KBM-7 (cell line): ENCODE results near the gene PROX2.

ENCODE experiments used
- DNase-seq: peaks from one replicate; pipeline ENCODE4 v3.0.0-alpha.2; 2015
- in situ Hi-C: fragments of 300-500 bp; cut with MboI; formaldehyde crosslinking; loops from 2 replicates; pipeline ENCODE4 v1.14.3; 2020; ENCODE audit warnings: low sequenced_read_pairs, low pct_unique_long_range_greater_than_20kb, mixed read lengths

Gene PROX2

DNA sequence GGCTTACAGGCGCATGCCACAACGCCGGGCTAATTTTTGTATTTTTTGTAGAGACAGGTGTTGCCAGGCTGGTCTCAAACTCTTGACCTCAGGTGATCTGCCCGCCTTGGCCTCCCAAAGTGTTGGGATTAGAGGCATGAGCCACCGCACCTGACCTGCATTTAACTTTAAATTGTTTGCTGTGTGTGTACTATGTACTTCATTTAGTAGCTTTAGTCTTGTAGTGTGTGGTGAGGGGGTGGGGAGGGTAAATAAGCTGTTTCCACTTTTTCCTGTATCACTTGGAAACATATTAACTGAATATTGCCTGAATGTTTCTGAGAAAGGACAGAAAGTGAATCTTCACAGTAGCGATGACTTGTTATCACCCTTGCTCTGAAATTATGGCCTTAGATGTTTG lies 14.3 kb upstream of the PROX2 start:
- no peak for DNase-seq
- in situ Hi-C loops = no loop called here

DNA sequence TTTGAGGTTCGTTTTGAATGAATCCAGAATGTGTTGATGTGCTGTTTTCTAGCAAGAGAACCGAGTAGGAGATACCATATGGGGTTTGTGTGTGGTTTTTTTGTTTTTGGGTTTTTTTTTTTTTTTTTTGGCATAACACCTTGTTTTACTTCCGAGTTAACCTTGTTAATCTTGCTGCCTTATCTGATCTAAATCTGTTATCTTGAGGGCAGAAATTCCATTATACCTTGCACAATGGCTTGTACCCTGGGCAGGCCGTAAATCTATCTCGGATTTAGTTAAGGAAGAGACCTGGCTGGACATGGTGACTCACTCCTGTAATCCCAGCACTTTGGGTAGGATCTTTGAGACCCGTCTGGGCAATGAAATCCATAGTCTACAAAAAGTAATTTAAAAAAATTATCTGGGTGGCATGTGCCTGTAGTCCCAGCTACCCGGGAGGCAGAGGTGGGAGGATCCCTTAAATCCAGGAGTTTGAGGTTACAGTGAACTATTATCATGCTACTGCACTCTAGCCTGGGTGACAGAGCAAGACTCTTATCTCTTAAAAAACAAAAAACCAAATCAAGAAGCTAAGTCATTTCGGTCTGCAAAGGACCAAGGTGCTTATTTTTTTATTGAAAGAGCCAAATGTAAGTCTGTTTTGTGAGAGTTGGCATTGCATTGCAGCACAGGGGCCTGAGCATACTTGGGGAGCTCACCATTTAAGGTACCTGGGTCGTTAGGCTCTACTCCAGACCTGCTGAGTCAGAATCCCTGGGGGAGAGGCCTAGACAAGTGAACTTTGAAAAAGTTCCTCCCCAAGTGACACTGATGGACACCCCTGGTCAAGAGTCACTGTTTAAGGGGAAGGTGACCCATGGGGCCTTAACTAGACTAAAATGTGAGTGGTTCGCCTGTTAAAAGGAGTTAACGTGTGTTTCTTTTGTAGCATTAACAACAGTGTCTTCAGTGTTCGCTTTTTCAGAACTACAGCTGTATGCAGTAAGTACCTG lies 12.5 kb upstream of the PROX2 start:
- in situ Hi-C loops = no loop called here
- no peak for DNase-seq

DNA sequence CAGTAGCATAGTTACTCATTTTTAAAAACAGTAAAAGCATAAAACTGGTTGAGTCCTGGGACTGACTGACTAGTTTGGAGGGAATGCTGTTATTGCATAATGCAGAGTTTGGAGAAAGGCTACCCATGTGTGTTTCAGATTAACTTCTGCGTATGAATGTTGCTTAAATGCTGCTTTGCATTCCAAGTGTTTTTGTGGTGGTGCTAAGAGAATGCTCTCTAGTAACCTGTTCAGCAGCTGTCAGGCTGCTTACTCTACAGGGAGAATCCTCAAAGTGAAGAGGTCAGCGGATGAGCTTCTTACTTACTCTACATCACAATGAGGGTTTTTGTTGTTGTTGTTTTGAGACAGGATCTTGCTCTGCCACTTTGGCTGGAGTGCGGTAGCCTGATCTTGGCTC lies 10.1 kb upstream of the PROX2 start:
- no peak for DNase-seq
- in situ Hi-C loops = no loop called here

DNA sequence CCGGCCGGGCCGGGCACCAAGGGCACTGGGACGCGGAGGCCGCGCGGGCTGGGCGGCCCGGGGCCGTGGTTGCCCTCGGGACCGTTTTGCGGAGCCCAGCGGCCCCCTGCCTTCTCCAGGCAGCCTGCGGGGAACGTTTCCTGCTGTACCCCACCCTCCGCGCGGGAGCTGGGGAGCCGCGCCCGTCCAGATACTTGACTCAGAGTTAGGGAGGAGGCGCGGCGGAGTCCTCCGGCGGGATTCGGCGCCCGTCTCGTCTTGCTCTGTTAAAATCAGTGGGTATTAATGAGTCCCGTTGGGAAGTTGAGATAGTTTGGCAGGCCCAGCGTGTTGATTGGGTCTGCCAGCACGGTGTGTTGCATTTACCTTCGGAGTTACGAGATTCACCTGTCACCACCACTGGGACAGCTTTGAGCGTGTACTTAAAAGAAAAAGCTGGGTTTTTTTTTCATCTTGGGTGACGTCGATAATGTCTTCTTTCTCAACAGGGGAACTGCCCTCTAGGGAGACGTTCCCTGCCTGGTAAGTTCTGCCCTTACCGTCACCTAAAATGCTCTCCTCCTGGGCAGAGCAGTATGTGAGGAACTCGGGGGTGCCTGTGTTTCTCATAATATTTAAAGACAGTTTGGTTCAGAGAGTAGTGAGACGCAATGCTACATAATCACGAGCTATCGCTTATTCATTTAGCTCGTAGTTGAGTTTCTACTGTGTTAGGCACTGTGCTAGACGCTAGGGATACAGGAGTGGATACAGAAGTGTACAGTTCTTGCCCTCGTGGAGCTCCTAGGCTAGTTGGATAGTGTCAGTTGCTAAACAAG lies 6.4 kb upstream of the PROX2 start:
- DNase-seq = peak; percentile 49
- in situ Hi-C loops = no loop called here

DNA sequence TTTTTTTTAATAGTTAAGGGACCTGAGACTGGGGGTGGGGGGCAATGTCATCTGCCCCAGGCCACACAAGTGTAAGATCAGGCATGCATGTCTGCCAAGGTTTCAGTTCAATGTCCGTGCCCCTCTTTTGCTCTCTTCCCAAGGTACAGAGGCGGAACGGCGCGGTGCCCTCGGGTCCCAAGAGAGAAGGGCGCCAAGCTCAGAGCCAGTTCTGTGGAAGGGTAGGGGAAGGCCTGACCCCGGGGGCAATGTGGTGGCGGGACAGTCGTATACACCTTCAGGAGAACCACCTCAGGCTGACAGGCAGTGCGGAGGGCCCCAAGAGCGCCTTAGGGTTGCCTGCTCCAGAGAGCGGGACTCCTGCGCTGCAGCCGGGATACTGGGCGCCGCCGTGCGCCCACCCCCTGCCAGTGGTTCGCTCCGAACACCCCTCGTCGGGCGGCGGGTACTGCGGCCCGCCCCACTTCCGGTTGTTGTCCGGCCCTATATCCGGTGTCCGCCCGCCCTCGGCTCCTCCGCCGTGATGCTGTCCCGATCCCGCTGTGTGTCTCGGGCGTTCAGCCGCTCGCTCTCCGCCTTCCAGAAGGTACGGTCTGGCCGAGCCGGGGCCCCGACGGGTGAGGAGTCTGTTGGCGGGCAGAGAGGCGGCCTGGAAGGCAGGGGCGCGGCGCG lies 5.6 kb upstream of the PROX2 start, which contains the start of gene DLST:
Gene DLST (plus strand): TSS at position 486 of the 672 bp plus-strand sequence. CDS start 38 bp downstream, at position 524.
- in situ Hi-C loops = no loop called here
- peak; percentile 92 for DNase-seq

DNA sequence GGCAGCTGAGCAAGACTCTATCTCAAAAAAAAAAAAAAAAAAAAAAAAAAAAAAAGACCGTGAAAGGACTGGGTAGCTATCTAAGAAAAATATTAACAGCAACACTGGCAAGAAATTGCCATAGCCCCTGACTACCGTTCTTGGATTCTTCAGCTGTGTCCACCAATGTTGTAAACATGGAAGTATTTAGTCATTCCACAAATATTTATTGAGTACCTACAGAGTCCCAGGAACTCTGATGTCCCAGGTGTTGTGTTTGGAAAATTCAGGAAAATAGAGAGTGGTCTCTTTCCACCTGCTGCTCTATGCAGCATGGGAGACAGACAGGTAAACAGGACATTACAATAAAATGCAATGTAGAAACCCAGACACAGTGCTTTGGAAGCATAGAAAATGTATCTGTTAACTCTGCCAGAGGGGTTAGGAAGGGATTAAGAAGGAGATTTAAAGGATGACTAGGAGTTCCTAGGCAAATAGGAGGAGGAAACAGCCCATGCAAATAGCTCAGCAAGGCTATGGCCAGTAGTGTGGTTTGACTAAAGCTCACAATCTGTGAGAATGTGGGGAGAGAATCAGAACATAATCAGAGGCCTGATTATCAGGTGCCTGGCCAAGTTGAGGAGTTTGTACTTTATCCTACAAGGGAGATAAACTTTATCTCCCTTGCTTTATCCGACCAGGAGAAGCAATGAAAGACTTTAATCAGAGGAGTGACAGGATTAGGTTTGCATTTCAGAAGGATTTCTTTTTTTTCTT lies 3.7 kb upstream of the PROX2 start:
- in situ Hi-C loops = no loop called here
- no peak for DNase-seq

DNA sequence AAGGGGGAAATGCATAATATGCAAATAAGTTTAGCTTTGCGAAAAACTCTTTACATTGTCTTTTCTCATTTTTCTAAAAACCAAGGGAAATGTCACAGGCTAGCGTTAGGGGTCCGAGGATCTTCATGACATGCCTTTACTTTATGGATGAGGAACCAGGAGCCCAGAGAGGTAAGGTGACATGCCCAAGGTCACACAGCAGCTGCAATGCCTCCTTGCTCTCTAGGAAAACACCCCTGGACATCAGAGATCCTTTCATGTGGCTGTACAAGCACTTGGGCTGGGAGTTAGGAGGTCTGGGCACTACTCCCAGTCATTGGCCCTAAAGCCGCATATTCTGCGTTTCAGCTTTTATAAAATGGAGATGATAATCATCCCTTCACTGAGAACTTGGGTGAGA lies 741 bp downstream of the PROX2 start:
- in situ Hi-C loops = no loop called here

DNA sequence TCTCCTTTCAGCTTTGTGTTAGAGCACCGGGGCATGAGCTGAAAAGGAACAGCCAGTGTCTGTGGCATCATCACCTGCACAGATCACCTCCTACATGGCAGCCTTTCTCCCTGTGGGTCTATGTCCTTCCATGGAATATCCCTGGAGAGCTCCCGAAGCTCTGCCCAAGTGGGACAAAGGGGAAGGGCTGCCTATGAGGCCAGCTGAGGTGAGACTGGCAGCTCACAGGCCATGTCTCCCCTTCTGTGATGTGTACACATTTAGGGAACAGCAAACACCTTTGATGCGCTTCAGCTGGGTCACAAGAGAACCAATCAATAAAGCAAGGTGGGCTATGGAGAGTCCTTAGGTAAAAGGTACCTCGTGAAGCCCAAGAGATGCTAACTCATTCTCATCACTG lies 4.1 kb downstream of the PROX2 start:
- in situ Hi-C loops = no loop called here
- no peak for DNase-seq

More for the DNA sequence above, 741 bp downstream of the PROX2 start:
- no peak for DNase-seq

DNA sequence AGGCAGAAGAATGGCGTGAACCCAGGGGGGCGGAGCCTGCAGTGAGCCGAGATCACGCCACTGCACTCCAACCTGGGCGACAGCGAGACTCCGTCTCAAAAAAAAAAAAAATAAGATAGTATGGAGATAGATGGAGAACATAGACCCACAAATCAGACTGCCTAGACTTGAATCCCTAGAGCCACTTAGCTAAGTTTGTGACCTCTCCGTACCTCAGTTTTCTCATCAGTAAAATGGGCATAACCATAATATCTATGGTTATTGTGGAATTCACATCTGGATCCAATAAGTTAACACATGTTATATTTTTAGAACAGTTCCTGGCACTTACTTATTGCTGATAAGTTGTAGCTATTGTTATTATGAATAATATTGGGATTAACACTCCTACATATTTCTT lies 7.2 kb downstream of the PROX2 start:
- in situ Hi-C loops = no loop called here
- no peak for DNase-seq

DNA sequence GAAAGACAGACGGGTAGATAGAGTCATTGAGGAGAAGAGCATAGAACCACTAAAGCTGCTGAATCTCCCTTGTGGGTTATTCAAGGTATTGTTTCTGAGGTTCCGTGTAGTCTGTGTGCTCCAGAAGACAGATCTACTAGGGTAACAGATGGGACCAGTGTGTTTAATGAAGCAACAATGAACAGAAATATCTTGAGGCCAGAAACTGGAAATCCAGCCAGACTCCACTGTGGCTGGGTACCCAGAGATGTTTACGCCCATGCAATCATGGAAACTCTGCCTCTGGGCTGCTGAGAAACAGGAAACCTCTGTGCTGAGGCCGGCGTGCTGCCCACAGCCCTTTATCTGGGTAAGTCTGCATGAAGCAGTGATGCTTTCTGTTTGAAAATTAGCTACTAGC lies 8.3 kb downstream of the PROX2 start:
- in situ Hi-C loops = no loop called here
- DNase-seq = peak; percentile 30

DNA sequence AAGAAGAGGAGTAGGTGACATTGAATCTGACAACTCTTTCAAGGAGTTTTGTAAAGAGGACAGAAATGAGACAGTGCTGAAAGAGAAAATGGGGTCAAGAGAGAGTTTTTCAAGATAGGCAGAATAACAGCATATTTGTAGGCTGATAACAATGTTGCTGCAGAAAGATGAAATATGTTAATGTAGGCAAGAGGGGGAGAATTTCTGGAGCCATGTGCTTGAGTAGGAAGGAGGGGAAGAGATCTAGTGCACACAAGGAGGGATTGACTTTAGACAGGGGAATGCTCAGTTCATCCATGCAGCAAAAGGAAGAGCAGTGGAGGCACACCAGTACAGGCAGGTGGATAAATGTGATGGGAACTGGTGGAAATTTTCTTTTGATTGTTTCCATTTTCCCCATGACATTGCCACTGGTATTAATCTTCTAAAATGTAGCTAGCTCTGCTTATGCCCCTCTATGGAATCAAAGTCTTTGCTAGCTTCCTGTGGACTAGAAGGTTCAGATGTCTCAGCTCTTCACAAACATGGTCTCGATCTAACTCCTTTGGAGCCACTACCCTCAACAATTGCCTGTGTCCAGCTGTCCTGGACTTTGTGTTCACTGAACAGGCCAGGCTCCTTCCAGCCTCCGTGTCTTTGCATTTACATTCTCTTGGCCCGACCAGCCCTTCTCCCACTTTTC lies 9.1 kb downstream of the PROX2 start:
- in situ Hi-C loops = no loop called here
- no peak for DNase-seq

DNA sequence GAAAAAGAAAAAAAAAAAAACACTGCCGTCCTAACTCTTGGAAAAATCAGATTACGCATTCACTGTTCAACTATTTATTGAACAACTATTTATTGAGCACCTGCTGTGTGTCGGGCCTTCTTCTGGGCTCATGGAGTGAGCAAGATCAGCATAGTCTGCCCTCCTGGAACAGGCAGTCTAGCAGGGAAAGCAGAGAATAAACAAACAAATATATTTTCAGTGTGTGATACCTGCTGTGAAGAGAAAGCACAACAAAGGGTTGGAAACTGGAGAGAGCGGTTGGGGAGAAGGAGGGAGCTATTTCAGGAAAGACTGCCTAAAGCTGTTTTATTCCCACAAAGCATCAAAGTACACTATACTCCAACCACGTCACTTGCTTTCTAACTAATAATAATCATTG lies 10.8 kb downstream of the PROX2 start:
- no peak for DNase-seq
- in situ Hi-C loops = no loop called here

DNA sequence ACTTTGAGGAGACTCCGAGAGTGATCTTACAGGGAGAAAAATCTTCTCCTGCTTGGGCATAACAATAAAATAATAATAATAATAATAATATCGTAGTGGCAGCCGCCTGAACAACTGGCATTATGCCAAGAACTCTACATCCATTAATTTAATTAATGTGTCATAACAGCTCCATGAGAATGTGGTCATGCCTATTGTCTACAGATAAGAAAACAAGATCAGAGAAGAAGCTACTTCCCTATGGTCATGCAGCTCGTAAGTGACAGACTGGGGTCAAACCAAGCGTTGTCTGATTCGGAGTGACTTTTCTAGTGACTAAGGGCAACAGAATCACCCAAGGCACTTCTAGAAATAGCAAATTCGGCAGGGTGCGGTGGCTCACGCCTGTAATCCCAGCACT lies 11.7 kb downstream of the PROX2 start:
- in situ Hi-C loops = no loop called here
- no peak for DNase-seq

DNA sequence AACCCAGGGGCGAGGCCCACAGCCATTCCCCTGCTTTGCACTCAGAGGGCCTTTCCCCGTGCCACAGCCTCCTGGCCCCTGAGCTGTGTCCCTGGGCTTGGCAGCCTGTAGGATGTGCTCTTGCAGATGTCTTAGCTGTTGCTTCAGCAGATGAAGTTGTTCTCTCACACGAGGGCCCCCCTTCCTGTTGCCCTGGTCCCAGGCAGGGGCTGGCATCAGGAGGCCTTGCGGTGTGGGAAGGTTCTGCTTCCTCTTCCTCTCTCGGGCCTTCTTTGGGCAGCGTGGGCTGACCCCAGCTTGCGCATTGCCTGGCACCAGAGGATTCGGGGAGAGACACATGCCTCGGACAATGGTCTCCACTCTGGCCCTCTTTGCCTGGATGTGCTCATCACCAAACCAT lies 12.7 kb downstream of the PROX2 start:
- peak; percentile 40 for DNase-seq
- in situ Hi-C loops = no loop called here

DNA sequence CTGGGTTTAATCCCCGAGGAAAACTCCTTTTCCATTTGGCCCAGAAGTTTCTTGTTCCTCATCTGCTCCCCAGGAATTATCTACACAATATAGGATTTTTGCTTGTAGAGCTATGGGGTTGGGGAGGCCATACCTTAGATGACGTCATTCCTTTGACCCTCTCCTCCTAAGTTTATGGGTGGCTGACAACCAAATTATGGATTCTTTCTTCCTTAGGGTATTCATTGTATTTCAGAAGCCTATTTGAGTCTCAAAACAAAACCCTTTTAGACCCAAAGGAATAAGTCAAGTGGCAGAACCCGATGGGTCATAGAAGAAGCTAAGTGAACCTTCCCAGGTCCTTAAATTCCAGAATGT lies 14.2 kb downstream of the PROX2 start:
- DNase-seq = no peak
- in situ Hi-C loops = no loop called here

DNA sequence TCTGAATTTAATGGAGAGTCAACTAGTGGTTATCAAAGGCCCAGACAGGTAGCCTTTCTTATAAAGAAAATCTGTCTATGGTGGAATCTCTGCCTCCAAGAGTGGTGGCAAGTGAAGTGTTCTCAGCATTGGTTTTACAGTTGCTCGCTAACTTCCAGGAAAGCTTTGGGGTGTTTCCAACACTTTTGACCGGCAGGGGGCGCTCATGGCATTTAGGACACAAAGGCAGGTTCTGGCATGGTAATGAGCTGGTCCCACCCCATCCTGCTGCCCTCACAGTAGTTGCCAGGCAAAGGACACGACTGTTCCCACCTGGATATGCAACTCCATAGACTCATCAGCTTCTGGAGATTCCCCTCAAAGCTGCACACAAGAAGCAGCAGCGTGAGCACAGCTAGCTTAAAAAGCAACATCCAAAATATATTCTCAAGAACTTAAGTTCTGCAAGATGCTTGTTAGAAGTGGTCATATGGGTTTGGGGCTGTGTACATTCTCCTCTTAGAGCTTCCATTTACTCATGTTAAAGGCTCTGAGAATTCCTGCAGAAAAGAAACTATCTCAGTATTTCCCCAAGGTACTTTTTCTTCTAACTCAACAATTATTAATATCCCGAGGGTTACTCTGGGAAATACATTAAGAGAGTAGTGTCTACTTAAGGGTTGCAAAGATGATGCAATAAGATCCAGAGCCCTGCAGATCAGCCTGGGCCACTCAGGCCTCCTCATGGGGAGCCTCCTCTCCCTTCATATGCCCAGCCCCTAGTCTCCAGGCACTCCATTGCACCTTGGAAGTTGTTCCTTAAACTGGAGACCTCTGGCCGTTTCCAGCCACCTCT lies 14.8 kb downstream of the PROX2 start:
- peak; percentile 87 for DNase-seq
- in situ Hi-C loops = no loop called here

DNA sequence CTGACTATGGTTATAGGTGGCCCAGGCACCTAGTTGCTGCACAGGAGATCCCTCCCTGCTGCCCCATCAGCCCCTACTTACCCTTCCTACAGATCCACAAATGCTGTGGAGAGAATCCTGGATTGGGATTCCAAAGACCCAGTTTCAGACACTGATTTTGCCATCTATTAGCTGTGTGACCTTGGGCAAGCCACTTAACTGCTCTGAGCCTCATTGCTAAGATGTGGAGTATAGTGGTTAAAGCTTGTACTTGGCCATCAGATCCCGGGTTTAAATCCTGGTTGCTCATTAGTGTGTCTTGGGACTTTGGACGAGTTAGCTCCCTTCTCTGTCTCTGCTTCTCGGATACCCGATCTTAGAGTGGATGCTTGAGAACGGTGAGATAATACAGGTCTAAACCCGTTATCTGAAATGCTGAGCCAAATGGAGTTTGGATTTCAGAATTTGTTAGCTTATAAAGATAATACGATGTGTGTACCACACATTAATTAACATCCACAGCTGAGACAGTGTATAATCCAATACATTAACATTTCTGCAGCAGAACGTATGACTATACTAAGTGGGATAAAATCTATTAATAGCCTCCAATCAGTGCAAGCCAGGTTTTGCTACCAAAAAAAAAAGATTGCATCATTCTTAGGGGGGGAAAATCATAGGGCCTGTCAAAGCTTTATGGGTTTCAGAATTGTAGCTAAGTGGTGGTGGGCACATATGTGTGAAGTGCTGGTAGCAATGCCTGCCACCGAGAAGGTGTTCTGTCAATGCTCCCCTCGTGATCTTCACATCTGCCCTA lies 16.0 kb downstream of the PROX2 start:
- DNase-seq = no peak
- in situ Hi-C loops = no loop called here
